ENCODE measurements around the gene PLCB4.

DNA sequence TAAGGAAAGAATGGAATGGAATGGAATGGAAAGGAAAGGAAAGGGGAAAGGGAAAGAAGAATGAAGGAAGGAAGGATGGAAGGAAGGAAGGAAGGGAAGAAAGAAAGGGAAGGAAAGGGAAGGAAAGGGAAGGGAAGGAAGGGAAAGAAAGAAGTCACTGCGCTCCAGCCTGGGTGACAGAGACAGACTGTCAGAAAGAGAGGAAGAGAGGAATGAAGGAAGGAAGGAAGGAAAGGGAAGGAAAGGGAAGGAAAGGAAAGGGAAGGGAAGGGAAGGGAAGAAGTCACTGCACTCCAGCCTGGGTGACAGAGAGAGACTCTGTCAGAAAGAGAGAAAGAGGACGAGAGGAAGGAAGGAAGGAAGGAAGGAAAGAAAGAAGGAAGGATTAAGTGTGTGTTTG is 224.3 kb downstream of the PLCB4 start:
- TF ChIP-seq CTCF (IDR thresholded peaks at IDR 0.05; ENCODE audit: insufficient read depth, low read length) (no peak), GABPA (IDR thresholded peaks at IDR 0.05; ENCODE audit: low read depth) (no peak), POLR2AphosphoS5 (IDR thresholded peaks at IDR 0.05; ENCODE audit: low read depth) (no peak)
- TF ChIP-seq, protein P1, sequence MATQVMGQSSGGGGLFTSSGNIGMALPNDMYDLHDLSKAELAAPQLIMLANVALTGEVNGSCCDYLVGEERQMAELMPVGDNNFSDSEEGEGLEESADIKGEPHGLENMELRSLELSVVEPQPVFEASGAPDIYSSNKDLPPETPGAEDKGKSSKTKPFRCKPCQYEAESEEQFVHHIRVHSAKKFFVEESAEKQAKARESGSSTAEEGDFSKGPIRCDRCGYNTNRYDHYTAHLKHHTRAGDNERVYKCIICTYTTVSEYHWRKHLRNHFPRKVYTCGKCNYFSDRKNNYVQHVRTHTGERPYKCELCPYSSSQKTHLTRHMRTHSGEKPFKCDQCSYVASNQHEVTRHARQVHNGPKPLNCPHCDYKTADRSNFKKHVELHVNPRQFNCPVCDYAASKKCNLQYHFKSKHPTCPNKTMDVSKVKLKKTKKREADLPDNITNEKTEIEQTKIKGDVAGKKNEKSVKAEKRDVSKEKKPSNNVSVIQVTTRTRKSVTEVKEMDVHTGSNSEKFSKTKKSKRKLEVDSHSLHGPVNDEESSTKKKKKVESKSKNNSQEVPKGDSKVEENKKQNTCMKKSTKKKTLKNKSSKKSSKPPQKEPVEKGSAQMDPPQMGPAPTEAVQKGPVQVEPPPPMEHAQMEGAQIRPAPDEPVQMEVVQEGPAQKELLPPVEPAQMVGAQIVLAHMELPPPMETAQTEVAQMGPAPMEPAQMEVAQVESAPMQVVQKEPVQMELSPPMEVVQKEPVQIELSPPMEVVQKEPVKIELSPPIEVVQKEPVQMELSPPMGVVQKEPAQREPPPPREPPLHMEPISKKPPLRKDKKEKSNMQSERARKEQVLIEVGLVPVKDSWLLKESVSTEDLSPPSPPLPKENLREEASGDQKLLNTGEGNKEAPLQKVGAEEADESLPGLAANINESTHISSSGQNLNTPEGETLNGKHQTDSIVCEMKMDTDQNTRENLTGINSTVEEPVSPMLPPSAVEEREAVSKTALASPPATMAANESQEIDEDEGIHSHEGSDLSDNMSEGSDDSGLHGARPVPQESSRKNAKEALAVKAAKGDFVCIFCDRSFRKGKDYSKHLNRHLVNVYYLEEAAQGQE (IDR thresholded peaks at IDR 0.05; ENCODE audit: insufficient replicate concordance, low read depth): no peak
